ENCODE results near the gene ZNF516.

Gene ZNF516

DNA sequence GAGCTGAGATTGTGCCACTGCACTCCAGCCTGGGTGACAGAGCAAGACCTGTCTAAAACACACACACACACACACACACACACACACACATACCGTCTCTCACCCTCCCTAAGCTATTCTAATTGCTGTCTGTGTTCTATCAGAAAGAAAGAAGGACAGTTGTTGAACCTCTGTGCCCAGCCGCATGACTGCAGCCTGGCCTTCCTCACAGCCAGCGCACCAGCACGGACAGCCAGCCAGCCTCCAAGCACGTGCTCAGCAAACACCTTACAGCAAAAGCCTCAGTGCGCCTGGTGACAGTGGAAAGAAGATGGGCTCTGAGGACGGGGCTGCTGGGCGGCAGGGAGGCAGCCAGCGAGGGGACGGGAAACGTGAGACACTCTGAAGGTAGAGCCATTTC, 58.0 kb downstream of the ZNF516 start:
- H3K4me1 ChIP-seq = no peaks in the 10 kb centered on the region
- no peak overlapping the region for H3K4me3 ChIP-seq (ENCODE audit: low read depth, low read length)

GRCh38 chr18:76436342-76436741, 58.7 kb downstream of the ZNF516 start:
- Histone ChIP-seq H3K4me2 (ENCODE audit: low read length) (no peak overlapping the region), H3K9me3 (ENCODE audit: control insufficient read depth, low read length) (no peaks in the 10 kb centered on the region), H3K9ac (no peak overlapping the region), H3K4me3 (ENCODE audit: low read depth, low read length) (no peak overlapping the region), H3K27me3 (ENCODE audit: control insufficient read depth, insufficient read depth, low read length) (no peaks in the 10 kb centered on the region), H2AFZ (no peak overlapping the region), H3K79me2 (peaks cover 64% of the 10 kb centered on the region), H3K27ac (no peak overlapping the region), H3K4me1 (no peaks in the 10 kb centered on the region), H3K36me3 (ENCODE audit: control insufficient read depth, insufficient read depth, low read length) (no peaks in the 10 kb centered on the region)
- TF ChIP-seq, protein P1, sequence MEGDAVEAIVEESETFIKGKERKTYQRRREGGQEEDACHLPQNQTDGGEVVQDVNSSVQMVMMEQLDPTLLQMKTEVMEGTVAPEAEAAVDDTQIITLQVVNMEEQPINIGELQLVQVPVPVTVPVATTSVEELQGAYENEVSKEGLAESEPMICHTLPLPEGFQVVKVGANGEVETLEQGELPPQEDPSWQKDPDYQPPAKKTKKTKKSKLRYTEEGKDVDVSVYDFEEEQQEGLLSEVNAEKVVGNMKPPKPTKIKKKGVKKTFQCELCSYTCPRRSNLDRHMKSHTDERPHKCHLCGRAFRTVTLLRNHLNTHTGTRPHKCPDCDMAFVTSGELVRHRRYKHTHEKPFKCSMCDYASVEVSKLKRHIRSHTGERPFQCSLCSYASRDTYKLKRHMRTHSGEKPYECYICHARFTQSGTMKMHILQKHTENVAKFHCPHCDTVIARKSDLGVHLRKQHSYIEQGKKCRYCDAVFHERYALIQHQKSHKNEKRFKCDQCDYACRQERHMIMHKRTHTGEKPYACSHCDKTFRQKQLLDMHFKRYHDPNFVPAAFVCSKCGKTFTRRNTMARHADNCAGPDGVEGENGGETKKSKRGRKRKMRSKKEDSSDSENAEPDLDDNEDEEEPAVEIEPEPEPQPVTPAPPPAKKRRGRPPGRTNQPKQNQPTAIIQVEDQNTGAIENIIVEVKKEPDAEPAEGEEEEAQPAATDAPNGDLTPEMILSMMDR (IDR thresholded peaks at IDR 0.05) = no peak

More for the DNA sequence above, 58.0 kb downstream of the ZNF516 start:
- no peak overlapping the region for H3K9ac ChIP-seq
- no peaks in the 10 kb centered on the region for H3K9me3 ChIP-seq (ENCODE audit: control insufficient read depth, low read length)
- H3K36me3 ChIP-seq (ENCODE audit: control insufficient read depth, insufficient read depth, low read length) = no peaks in the 10 kb centered on the region
- peaks cover 57% of the 10 kb centered on the region for H3K79me2 ChIP-seq
- TF ChIP-seq, protein P1 (IDR thresholded peaks at IDR 0.05) = no peak
- H3K4me2 ChIP-seq (ENCODE audit: low read length) = no peak overlapping the region
- H3K27ac ChIP-seq = no peak overlapping the region
- no peak overlapping the region for H2AFZ ChIP-seq
- no peaks in the 10 kb centered on the region for H3K27me3 ChIP-seq (ENCODE audit: control insufficient read depth, insufficient read depth, low read length)

- Histone ChIP-seq H3K36me3 (ENCODE audit: control insufficient read depth, insufficient read depth, low read length) (no peaks in the 10 kb centered on the region), H3K9me3 (ENCODE audit: control insufficient read depth, low read length) (no peaks in the 10 kb centered on the region), H3K4me1 (no peaks in the 10 kb centered on the region), H3K4me3 (ENCODE audit: low read depth, low read length) (no peak overlapping the region), H3K4me2 (ENCODE audit: low read length) (no peak overlapping the region), H3K27me3 (ENCODE audit: control insufficient read depth, insufficient read depth, low read length) (no peaks in the 10 kb centered on the region), H3K79me2 (peaks cover 61% of the 10 kb centered on the region), H3K9ac (no peak overlapping the region), H3K27ac (no peak overlapping the region), H2AFZ (no peak overlapping the region)
- TF ChIP-seq, protein P1 (IDR thresholded peaks at IDR 0.05) = no peak
These were observed 59.6 kb downstream of the ZNF516 start for GRCh38 chr18:76435316-76435989.

DNA sequence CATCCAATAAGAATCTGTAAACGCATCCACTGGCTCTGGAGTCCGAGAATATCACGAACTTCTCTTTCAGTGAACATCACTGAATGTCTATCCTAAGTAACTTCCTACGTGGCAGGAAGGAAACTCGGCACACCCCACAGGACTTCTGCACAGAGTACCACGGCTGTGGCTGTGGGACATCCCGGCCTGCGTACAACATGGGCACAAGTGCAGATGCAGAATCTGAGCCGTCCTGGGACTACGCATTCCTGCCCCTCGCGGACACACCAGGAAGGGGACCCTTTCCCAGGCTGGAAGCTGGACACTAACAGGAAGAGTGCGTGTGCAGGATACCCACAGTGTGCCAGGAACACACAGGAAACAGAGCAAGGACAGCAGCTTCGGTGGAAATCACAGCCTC, 60.6 kb downstream of the ZNF516 start:
- TF ChIP-seq, protein P1 (IDR thresholded peaks at IDR 0.05) = no peak
- Histone ChIP-seq H3K27ac (no peak overlapping the region), H3K36me3 (ENCODE audit: control insufficient read depth, insufficient read depth, low read length) (no peaks in the 10 kb centered on the region)

DNA sequence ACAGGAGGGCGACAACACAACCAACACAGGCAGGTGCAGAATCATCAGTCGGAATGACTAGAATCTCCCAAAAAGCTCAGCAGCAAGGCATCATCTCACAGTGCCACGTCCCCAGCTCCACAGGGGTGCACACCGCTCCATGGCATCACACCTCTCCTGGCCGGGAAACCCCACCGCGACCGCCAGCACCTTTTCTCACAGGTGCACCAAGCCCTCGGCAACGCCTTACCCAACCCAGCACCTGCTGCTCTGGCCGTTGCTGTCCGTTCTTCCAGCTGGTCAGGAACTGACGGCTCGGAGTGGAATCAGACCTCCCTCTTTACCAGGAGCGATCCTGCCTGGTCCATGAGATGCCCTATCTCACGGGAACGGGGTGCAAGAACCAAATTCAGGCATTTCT, 61.3 kb downstream of the ZNF516 start:
- no peak overlapping the region for H2AFZ ChIP-seq
- TF ChIP-seq, protein P1 (IDR thresholded peaks at IDR 0.05) = no peak
- peaks cover 64% of the 10 kb centered on the region for H3K79me2 ChIP-seq
- H3K9ac ChIP-seq = no peak overlapping the region
- no peaks in the 10 kb centered on the region for H3K9me3 ChIP-seq (ENCODE audit: control insufficient read depth, low read length)
- H3K4me3 ChIP-seq (ENCODE audit: low read depth, low read length) = no peak overlapping the region
- H3K4me2 ChIP-seq (ENCODE audit: low read length) = no peak overlapping the region
- H3K36me3 ChIP-seq (ENCODE audit: control insufficient read depth, insufficient read depth, low read length) = no peaks in the 10 kb centered on the region
- no peaks in the 10 kb centered on the region for H3K27me3 ChIP-seq (ENCODE audit: control insufficient read depth, insufficient read depth, low read length)
- no peaks in the 10 kb centered on the region for H3K4me1 ChIP-seq
- H3K27ac ChIP-seq = no peak overlapping the region

More for the DNA sequence above, 60.6 kb downstream of the ZNF516 start:
- no peaks in the 10 kb centered on the region for H3K27me3 ChIP-seq (ENCODE audit: control insufficient read depth, insufficient read depth, low read length)
- H3K79me2 ChIP-seq = peaks cover 61% of the 10 kb centered on the region
- no peak overlapping the region for H3K4me2 ChIP-seq (ENCODE audit: low read length)
- H3K9me3 ChIP-seq (ENCODE audit: control insufficient read depth, low read length) = no peaks in the 10 kb centered on the region
- no peak overlapping the region for H3K9ac ChIP-seq
- H3K4me3 ChIP-seq (ENCODE audit: low read depth, low read length) = no peak overlapping the region
- H3K4me1 ChIP-seq = no peaks in the 10 kb centered on the region
- H2AFZ ChIP-seq = no peak overlapping the region
